RWPE1 (cell line): ENCODE results near the gene ATG2B.

Experiments used
- CTCF ChIA-PET: fragments of 350-600 bp; sonication (Branson Sonifier 250); formaldehyde crosslinking; extraction: SDS; loops from one replicate; lab custom pipeline; 2021; lab: Yijun Ruan, JAX
- POLR2A ChIA-PET: fragments of 400-600 bp; formaldehyde crosslinking; extraction: SDS; loops from one replicate; lab custom pipeline; 2020; ENCODE audit warnings: antibody characterized with exemption; ENCODE audit not compliant: low non-redundant PET; lab: Yijun Ruan, JAX
- DNase-seq: peaks from one replicate; pipeline ENCODE4 v3.0.0; 2012; ENCODE audit warnings: low spot score
- H3K27ac ChIP-seq: fragments of 450-650 bp; 2 replicates; pipeline ENCODE4 v1.5.1; 2017
- TF ChIP-seq, protein P1 (sequence below): fragments of 450-650 bp; conservative IDR thresholded peaks from 2 replicates; pipeline ENCODE4 v1.5.1; 2017; ENCODE audit warnings: low read depth, mild to moderate bottlenecking

Gene ATG2B

GRCh38 chr14:96297000-96297399 is 66.1 kb downstream of the ATG2B start:
- CTCF ChIA-PET, result interaction anchor here (0.6 to 1.4 kb wide), 10 partner anchors 10 to 1101 kb away, joined by 3 to 9 read pairs (median 5); no protein-coding TSS in a partner anchor
- POLR2A ChIA-PET, result no interaction called here
- TF ChIP-seq, protein P1, sequence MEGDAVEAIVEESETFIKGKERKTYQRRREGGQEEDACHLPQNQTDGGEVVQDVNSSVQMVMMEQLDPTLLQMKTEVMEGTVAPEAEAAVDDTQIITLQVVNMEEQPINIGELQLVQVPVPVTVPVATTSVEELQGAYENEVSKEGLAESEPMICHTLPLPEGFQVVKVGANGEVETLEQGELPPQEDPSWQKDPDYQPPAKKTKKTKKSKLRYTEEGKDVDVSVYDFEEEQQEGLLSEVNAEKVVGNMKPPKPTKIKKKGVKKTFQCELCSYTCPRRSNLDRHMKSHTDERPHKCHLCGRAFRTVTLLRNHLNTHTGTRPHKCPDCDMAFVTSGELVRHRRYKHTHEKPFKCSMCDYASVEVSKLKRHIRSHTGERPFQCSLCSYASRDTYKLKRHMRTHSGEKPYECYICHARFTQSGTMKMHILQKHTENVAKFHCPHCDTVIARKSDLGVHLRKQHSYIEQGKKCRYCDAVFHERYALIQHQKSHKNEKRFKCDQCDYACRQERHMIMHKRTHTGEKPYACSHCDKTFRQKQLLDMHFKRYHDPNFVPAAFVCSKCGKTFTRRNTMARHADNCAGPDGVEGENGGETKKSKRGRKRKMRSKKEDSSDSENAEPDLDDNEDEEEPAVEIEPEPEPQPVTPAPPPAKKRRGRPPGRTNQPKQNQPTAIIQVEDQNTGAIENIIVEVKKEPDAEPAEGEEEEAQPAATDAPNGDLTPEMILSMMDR, result peak; percentile 64
- no peak for DNase-seq
- no peak overlapping the region for H3K27ac ChIP-seq

GRCh38 chr14:96294246-96294645 is 68.9 kb downstream of the ATG2B start:
- POLR2A ChIA-PET, result no interaction called here
- CTCF ChIA-PET, result no interaction called here
- TF ChIP-seq, protein P1, result no peak
- DNase-seq, result no peak
- no peak overlapping the region for H3K27ac ChIP-seq

GRCh38 chr14:96287856-96288255 is 75.3 kb downstream of the ATG2B start:
- no peak for DNase-seq
- H3K27ac ChIP-seq, result no peak overlapping the region
- TF ChIP-seq, protein P1, result no peak
- ChIA-PET POLR2A (no interaction called here), CTCF (interaction anchor here (0.6 to 0.7 kb wide), 3 partner anchors 80 to 1035 kb away, joined by 3 to 4 read pairs (median 3); no protein-coding TSS in a partner anchor)

DNA sequence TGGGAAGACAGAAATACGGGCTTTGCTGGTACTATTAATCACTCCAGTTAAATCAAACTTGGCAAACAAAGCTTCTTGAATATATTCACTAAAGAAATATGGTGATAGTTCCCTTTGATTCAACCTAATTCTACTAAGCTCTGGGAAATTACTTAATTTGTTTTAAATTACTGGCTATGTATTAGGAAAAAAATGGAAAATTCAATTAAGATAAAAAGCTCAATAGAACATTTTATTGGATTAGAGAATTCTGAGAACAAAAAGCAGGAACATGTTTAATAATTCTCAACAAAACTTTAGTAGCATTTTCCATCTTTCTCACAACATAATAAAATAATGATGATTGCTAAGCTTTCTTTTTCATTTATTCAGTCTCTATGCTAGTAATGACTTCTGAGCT is 76.9 kb downstream of the ATG2B start:
- DNase-seq, result no peak
- TF ChIP-seq, protein P1, result no peak
- ChIA-PET POLR2A (no interaction called here), CTCF (no interaction called here)
- no peak overlapping the region for H3K27ac ChIP-seq

DNA sequence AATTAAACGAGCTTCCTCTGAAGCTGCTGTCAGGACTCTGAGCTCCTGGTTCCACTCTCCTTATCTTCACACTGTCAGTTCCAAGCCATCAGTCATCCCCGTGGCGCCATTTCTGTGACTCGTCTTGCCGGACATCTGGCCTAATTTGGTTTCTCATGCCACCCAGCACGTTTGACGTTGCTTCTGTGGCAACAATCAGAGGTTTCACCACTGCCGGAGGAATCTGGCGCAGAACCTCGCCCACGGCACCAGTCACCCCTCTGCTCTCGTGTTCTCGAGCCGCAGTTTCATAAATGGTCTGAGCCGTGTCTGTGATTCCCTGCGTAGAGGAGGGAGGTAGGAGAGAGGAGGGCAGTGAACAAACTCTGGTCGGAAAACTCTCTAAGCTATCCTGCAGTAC is 77.5 kb downstream of the ATG2B start:
- TF ChIP-seq, protein P1, result no peak
- no peak overlapping the region for H3K27ac ChIP-seq
- CTCF ChIA-PET, result interaction anchor here (0.5 to 0.7 kb wide), 3 partner anchors 10 to 268 kb away, joined by 3 to 4 read pairs (median 3); no protein-coding TSS in a partner anchor
- no peak for DNase-seq
- POLR2A ChIA-PET, result no interaction called here

- POLR2A ChIA-PET, result no interaction called here
- no peak for DNase-seq
- CTCF ChIA-PET, result no interaction called here
- no peak overlapping the region for H3K27ac ChIP-seq
- TF ChIP-seq, protein P1, result no peak
These were observed 78.7 kb downstream of the ATG2B start for GRCh38 chr14:96284430-96284829.
